ENCODE measurements around the gene TAS2R50.

GRCh38 chr12:10974965-10975364 is 11.7 kb downstream of the TAS2R50 start:
- TF ChIP-seq POLR2A (IDR thresholded peaks at IDR 0.05; ENCODE audit: low read depth, low read length) = no peak
- no peak for TF ChIP-seq FOS (IDR thresholded peaks at IDR 0.05; ENCODE audit: borderline replicate concordance, insufficient read depth, low read length)
- TF ChIP-seq, protein P1, sequence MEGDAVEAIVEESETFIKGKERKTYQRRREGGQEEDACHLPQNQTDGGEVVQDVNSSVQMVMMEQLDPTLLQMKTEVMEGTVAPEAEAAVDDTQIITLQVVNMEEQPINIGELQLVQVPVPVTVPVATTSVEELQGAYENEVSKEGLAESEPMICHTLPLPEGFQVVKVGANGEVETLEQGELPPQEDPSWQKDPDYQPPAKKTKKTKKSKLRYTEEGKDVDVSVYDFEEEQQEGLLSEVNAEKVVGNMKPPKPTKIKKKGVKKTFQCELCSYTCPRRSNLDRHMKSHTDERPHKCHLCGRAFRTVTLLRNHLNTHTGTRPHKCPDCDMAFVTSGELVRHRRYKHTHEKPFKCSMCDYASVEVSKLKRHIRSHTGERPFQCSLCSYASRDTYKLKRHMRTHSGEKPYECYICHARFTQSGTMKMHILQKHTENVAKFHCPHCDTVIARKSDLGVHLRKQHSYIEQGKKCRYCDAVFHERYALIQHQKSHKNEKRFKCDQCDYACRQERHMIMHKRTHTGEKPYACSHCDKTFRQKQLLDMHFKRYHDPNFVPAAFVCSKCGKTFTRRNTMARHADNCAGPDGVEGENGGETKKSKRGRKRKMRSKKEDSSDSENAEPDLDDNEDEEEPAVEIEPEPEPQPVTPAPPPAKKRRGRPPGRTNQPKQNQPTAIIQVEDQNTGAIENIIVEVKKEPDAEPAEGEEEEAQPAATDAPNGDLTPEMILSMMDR (IDR thresholded peaks at IDR 0.05; ENCODE audit: extremely low read depth in 1 of 2, insufficient read depth in 1 of 2, low read depth in 1 of 2, low read length in 2 of 2) = no peak
